Immature natural killer cell (primary cell): ENCODE data around the gene TRPV4. TPM values are rescaled to one million over a fixed set of nuclear protein-coding genes. Genes with fewer than 3 reads are reported as not detected.

Experiments used
- DNase-seq, 3 donors: peaks; one replicate each; pipeline ENCODE4 v3.0.0; 2022; ENCODE audit warnings: mixed read lengths in 1 of 3
- H3K27ac Mint-ChIP-seq, 6 donors: one replicate each; pipeline ENCODE4 v1.8.0; 2020; ENCODE audit warnings: mixed read lengths in 6 of 6, mild to moderate bottlenecking in 5 of 6, inconsistent platforms in 4 of 6, moderate library complexity in 3 of 6
- H3K27me3 Mint-ChIP-seq, 3 donors: one replicate each; pipeline ENCODE4 v1.8.0; 2020 to 2021; ENCODE audit warnings: low read depth in 3 of 3, mild to moderate bottlenecking in 3 of 3, mixed read lengths in 3 of 3, moderate library complexity in 3 of 3, inconsistent platforms in 1 of 3
- H3K36me3 Mint-ChIP-seq, 3 donors: one replicate each; pipeline ENCODE4 v1.8.0; 2020; ENCODE audit warnings: mixed read lengths in 3 of 3, inconsistent platforms in 2 of 3, mild to moderate bottlenecking in 2 of 3
- H3K4me1 Mint-ChIP-seq, 2 donors: one replicate each; pipeline ENCODE4 v1.8.0; 2020; ENCODE audit warnings: inconsistent platforms in 2 of 2, mild to moderate bottlenecking in 2 of 2, mixed read lengths in 2 of 2, moderate library complexity in 1 of 2
- H3K4me3 Mint-ChIP-seq, 5 donors: one replicate each; pipeline ENCODE4 v1.8.0; 2020; ENCODE audit warnings: mild to moderate bottlenecking in 5 of 5, mixed read lengths in 5 of 5, inconsistent platforms in 3 of 5, moderate library complexity in 3 of 5
- H3K9me3 Mint-ChIP-seq, 6 donors: one replicate each; pipeline ENCODE4 v1.8.0; 2020; ENCODE audit warnings: mild to moderate bottlenecking in 6 of 6, mixed read lengths in 6 of 6, inconsistent platforms in 4 of 6, moderate library complexity in 3 of 6
- polyA plus RNA-seq, 3 donors: library from polyadenylated mRNA; unstranded; fragments of 300-500 nt; fragmentation: Illumina TruSeq; gene quantifications; one replicate each; pipeline ENCODE4 v1.2.3, GENCODE V29; 2021

Gene TRPV4
- polyA plus RNA-seq: not detected

DNA sequence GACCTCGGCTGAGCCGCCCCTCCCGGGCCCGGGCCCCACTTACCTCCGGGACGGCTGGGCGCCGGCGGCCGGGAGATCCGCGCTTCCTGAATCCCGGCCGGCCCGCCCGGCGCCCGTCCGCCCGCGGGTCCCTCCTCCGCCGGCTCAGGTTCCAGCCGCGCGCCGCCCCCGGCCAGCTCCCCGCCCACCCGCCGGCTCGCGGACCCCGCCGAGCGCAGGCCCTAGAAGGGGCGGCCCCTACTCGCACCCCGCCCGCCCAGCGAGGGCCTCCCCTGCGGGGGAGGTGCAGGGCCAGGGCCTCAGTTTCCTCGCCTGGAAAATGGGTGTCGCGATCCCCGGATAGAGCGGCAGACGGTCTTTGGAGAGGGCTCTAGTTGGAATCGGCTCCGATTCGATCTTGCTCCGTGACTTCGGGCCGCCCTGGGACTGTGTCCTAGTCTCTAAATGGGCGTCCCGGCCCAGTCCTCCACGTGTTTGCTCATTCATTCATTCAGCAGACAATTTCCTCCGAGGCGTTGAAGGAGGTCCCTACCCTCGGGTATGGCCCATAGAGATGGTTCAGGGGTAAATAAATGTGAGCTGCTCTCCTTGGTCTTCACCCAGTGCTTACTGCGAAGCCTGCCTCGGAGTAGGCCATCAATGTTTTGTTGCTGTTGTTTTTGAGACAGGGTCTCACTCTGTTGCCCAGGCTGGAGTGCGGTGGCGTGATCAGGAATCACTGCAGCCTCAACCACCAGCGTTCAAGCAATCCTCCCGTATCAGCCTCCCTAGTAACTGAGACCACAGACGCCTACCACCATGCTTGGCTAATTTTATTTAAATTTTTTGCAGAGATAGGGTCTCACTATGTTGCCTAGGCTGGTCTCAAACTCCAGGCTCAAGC is at the start of gene TRPV4:
Gene TRPV4, minus strand, starts transcription at position 92 of the 883 bp plus-strand sequence. CDS start 18,602 bp downstream, outside the sequence.
- no peak for DNase-seq
- Mint-ChIP-seq H3K27ac (no peak within 1 kb of the TSS), H3K4me3 (peak within 1 kb of the TSS in 1 of 5 donors; percentile 31), H3K9me3 (no peaks in the 10 kb centered on the region), H3K4me1 (no peaks in the 10 kb centered on the region), H3K27me3 (peaks cover 6 to 10% (median 8%) of the 10 kb centered on the region in 3 donors), H3K36me3 (no peaks in the 10 kb centered on the region)

DNA sequence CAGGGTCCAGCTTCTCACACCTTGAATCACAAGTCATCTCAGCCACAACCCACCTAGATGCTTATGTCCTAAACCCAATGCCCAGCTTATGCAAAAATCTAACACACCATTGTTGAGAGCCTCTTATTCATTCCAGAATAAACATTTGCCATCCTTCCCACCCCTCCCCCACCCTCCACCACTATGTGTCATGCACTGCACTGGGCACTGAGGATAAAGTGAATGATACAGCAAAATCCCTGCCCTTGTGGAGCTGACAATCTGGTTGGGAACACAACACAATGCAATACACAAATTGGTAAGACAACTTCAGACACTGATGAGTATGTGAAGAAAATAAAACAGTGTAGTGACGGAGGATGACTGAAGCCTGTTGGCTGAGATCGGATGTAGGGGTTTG is 48.6 kb upstream of the TRPV4 start:
- Mint-ChIP-seq H3K36me3 (no peaks in the 10 kb centered on the region), H3K4me1 (peaks cover 42% of the 10 kb centered on the region in 2 donors), H3K27me3 (peaks cover 0 to 20% (median 6%) of the 10 kb centered on the region in 3 donors)

DNA sequence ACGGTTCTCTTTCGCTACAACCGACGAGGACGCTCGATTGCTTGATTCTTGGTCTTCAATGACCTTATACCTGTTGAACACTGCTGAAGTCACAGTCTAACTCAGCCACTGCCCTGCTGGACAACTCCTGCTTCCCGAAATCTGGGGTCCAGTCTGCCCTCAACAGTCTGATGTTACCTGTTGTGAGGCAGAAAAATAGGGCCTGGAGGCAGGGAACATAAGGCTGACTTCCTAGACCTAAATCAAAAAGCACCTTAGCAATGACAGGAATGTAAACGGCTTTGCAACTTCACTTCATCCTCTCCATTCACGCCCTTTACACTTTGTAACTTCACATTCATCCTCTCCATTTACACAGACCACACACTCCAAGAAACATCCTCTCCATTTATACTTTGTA is 47.7 kb upstream of the TRPV4 start:
- peak overlapping the region; percentile 82 to 95 (median 87) for H3K4me3 Mint-ChIP-seq
- no peaks in the 10 kb centered on the region for H3K36me3 Mint-ChIP-seq
- peaks cover 0 to 2% (median 0%) of the 10 kb centered on the region in 6 donors for H3K9me3 Mint-ChIP-seq
- H3K4me1 Mint-ChIP-seq: peaks cover 49 to 50% of the 10 kb centered on the region in 2 donors
- peaks cover 0 to 20% (median 6%) of the 10 kb centered on the region in 3 donors for H3K27me3 Mint-ChIP-seq
- peak overlapping the region; percentile 82 to 98 (median 94) for H3K27ac Mint-ChIP-seq
- no peak for DNase-seq

More for the DNA sequence above, 48.6 kb upstream of the TRPV4 start:
- H3K9me3 Mint-ChIP-seq: peaks cover 0 to 2% (median 0%) of the 10 kb centered on the region in 6 donors
- H3K4me3 Mint-ChIP-seq: peak overlapping the region in 4 of 5 donors; percentile 82 to 88 (median 86)
- peak overlapping the region in 4 of 6 donors; percentile 48 to 98 (median 94) for H3K27ac Mint-ChIP-seq
- DNase-seq: no peak

DNA sequence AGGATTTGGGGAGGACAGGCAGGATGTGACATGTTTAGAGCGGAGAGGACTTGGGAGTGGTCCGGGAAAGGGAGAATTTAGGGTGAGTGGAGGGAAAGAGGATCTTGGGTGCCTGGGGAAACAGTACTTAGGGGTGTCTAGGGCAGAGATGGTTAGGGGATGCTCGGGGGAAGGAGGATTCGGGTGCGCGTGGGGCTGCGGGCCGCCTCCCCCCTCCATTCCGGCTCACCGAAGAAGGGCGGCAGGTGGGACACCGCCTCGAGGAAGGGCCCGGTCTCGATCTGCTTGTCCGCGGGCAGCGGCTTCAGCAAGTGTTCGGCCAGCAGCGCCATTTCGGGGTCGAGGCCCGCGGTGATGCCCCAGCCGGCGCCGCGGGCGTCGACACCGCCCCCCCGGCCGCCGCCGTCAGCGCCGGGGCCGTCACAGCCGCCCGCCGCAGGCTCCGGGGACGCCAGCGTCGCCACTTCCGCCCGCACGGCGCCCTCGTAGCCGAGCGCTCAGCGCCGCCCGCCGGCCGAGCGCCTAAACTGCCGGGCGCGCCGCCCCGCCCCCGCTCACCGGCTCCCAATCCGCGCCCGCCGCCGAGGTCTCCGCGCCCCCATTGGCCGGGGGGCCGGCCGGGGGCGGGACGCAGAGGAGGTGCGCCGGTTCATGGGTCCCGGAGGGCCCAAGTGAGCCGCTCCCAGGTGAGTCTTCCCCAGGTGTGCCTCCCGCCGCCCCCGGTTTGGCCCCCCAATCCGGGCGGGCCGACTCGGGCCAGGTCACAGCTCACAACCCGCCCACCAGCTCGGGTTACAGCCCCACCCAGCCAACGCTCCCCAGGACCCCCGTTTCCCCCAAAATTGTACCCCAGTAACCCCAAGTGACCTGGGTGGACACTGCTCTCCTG is 47.1 kb upstream of the TRPV4 start, which contains the start of gene GLTP:
Gene GLTP, minus strand, starts transcription at position 499 of the 889 bp plus-strand sequence. Its CDS starts 167 bp downstream, at position 332.
- Mint-ChIP-seq H3K27me3 (peaks cover 0 to 20% (median 6%) of the 10 kb centered on the region in 3 donors), H3K27ac (peak within 1 kb of the TSS; percentile 91 to 99 (median 98)), H3K36me3 (no peaks in the 10 kb centered on the region), H3K4me1 (peaks cover 56% of the 10 kb centered on the region in 2 donors), H3K9me3 (peaks cover 0 to 2% (median 0%) of the 10 kb centered on the region in 6 donors), H3K4me3 (peak within 1 kb of the TSS; percentile 95 to 99 (median 98))
- DNase-seq: peak; percentile 92 to 94 (median 93)

DNA sequence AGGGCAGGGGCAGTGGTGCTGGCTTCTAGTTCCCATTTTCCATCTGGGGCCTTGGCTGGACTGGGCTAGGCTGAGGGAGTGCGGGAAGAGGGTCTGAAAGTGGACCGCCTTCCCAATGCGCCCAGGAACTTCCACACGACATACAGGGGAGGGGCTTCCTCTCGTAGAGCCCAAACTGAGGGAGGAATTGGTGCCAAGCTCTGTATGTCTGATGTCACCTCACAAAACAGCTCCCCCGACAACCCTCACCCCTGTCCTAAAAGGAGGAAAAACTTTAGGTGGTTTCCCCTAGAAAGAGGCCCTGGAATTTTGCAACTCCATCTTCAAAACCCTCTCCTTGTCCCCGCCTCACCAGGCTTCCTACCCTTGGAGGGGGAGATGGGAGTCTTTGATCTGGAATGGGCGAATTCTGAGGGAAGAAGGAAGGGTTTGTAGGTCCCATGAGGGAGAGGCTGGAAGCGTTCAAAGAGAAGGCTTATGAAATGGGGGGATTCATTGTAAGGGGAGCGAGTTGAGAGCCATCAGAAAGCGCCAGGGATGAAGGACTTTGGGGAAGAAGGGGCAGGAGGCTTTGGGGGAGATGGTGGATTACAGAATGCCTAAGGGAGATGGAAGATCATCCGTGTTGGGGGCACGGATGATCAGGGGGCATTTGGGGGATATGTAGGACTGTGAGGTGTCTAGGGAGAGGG is 46.3 kb upstream of the TRPV4 start:
- Mint-ChIP-seq H3K9me3 (peaks cover 0 to 2% (median 0%) of the 10 kb centered on the region in 6 donors), H3K4me3 (peak overlapping the region; percentile 95 to 99 (median 98)), H3K36me3 (no peaks in the 10 kb centered on the region), H3K27ac (peak overlapping the region; percentile 90 to 99 (median 98)), H3K4me1 (peaks cover 64% of the 10 kb centered on the region in 2 donors), H3K27me3 (peaks cover 0 to 19% (median 6%) of the 10 kb centered on the region in 3 donors)
- DNase-seq: no peak

DNA sequence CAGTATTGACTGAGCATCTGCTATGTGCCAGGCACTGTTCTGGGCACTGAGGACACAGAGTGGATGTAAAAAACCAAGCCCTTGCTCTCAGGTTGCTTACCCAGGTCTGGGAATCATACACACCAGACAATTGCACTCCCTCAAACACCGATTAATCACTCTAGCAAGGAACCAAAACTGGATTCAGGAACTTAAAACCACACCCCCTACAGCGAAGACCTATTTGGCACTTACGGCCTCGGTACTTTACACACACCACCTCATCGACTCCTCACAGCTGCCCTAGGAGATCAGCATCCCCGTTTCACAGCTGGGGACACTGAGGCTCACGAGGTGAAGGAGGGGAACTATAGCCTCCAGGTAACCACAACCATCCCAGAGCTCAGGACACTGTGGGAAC is 45.6 kb upstream of the TRPV4 start:
- Mint-ChIP-seq H3K9me3 (peaks cover 0 to 2% (median 0%) of the 10 kb centered on the region in 6 donors), H3K4me1 (peaks cover 65 to 70% of the 10 kb centered on the region in 2 donors), H3K27me3 (peaks cover 0 to 17% (median 6%) of the 10 kb centered on the region in 3 donors), H3K4me3 (peak overlapping the region; percentile 95 to 99 (median 98)), H3K27ac (peak overlapping the region; percentile 75 to 99 (median 98)), H3K36me3 (no peaks in the 10 kb centered on the region)
- DNase-seq: no peak

DNA sequence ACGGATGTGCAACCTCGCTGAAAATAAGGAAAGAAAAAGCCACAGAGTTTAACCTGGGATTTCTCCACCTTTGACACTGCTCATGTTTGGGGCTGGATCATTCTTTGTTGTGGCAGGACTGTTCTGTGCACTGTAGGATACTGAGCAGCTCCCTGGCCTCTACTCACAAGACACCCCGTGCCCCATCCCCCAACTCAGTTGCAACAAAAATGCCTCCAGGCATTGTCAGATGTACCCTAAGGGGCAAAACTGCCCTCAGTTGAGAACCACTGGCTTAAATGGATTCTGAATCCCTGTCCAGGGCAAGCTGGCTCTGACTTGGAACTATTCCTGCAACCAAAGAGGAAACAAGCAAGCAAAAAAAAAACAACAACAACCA is 45.0 kb upstream of the TRPV4 start:
- no peaks in the 10 kb centered on the region for H3K36me3 Mint-ChIP-seq
- H3K9me3 Mint-ChIP-seq: peaks cover 0 to 2% (median 0%) of the 10 kb centered on the region in 6 donors
- peaks cover 0 to 16% (median 6%) of the 10 kb centered on the region in 3 donors for H3K27me3 Mint-ChIP-seq
- peak overlapping the region; percentile 95 to 99 (median 98) for H3K4me3 Mint-ChIP-seq
- peak overlapping the region; percentile 13 to 99 (median 86) for H3K27ac Mint-ChIP-seq
- DNase-seq: no peak
- H3K4me1 Mint-ChIP-seq: peaks cover 67 to 70% of the 10 kb centered on the region in 2 donors

DNA sequence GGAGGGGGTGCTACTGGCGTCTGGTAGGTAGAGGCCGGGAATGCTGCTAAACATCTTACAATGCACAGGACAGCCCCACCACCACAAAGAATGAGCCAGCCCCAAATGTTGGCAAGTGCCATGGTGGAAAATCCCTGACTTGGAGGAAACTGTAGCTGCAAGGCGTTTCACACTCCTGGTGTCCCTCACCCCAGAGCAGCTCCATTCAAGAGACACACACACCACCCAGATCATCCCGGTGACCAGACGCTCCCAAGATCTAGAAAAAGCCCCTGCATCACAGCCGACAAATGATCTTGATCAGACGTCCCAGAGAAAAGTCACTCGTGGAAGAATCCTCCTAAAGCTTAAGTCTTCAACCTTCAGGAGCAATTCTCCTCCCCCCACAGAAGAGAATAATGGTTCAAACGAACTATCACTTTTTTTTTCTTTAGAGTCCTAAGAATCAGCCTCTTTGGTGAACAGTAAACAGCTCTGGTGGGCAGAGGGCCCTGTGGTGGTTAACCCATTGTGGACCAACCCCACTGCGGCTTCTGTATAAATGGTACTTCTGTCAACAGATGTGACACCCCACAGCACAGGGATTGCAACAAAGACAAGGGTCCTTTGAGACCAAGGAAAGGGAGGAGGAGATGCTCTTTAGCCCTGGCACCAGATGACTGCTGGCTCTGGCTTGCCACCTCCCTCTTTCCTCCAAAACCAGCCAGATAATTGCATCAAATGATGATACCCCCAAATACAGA is 44.5 kb upstream of the TRPV4 start:
- H3K9me3 Mint-ChIP-seq: peaks cover 0 to 2% (median 0%) of the 10 kb centered on the region in 6 donors
- peaks cover 68 to 72% of the 10 kb centered on the region in 2 donors for H3K4me1 Mint-ChIP-seq
- no peak for DNase-seq
- peaks cover 0 to 5% (median 0%) of the 10 kb centered on the region in 3 donors for H3K36me3 Mint-ChIP-seq
- peaks cover 0 to 16% (median 6%) of the 10 kb centered on the region in 3 donors for H3K27me3 Mint-ChIP-seq
- peak overlapping the region in 5 of 6 donors; percentile 40 to 99 (median 72) for H3K27ac Mint-ChIP-seq
- H3K4me3 Mint-ChIP-seq: peak overlapping the region; percentile 48 to 95 (median 55)

DNA sequence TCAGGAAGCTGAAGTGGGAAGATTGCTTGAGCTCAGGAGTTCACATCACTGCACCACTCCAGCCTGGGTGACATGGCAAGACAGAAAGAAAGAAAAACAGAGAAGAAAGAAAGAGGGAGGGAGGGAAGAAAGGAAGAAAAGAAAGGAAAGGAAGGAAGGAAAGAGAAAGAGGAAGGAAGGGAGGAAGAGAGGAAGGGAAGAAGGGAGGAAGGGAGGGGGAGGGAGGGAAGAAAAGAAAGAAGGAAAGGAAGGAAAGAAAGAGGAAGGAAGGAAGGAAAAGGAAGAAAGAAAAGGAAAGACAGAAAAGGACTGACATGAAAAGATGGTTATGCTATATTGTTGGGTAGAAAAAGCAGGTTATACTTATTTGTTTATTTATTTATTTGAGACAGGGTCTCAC is 43.2 kb upstream of the TRPV4 start:
- Mint-ChIP-seq H3K4me3 (peak overlapping the region in 1 of 5 donors; percentile 10), H3K4me1 (peaks cover 70 to 77% of the 10 kb centered on the region in 2 donors), H3K27me3 (peaks cover 0 to 14% (median 6%) of the 10 kb centered on the region in 3 donors), H3K27ac (peak overlapping the region in 5 of 6 donors; percentile 31 to 87 (median 70)), H3K9me3 (peaks cover 0 to 2% (median 0%) of the 10 kb centered on the region in 6 donors), H3K36me3 (peaks cover 0 to 7% (median 2%) of the 10 kb centered on the region in 3 donors)
- no peak for DNase-seq

DNA sequence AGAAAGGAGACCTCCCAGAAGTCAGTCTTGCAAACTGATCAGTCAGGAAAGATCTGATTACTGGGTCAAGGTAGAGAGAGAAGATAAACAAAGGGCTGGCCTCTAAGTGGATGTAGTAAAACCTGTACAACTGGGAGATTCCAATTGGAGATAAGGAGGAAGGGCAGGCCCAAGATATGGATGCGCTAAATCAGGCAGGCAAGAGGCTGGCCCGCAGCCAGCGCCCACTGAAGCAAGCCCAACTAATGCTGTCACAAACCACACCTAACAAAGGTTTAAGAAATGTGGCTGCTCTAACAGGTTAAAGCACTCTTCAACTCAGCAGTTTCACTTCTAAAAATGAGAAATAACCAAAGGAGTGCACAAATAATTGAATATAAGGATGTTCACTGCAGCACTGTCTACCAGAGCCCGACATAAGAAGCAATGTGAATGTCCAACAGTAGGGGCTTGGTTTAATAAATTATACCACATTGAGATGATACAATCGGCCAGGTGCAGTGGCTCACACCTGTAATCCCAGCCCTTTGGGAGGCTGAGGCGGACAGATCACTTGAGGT is 42.5 kb upstream of the TRPV4 start:
- Mint-ChIP-seq H3K4me1 (peaks cover 63 to 73% of the 10 kb centered on the region in 2 donors), H3K27ac (peak overlapping the region; percentile 31 to 87 (median 64))

DNA sequence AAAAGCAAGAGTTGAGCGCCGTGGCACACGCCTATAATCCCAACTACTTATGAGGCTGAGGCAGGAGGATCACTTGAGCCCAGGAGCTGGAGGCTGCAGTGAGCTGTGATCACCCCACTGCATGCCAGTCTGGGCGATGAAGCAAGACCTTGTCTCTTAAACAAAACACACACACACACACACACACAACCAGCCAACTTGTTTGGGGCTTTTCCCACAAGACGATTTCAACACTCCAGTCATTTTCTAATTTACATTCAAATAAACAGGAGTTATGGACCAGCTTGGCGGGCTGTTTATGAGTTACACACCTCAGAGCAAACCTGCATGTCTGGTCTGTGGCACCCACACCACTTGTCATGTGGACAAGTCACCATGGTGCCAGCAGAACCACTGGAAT is 40.5 kb upstream of the TRPV4 start:
- Mint-ChIP-seq H3K27ac (peak overlapping the region in 1 of 6 donors; percentile 19), H3K4me1 (peaks cover 51 to 65% of the 10 kb centered on the region in 2 donors)

More for the DNA sequence above, 42.5 kb upstream of the TRPV4 start:
- peaks cover 0 to 8% (median 3%) of the 10 kb centered on the region in 3 donors for H3K36me3 Mint-ChIP-seq
- DNase-seq: no peak
- H3K27me3 Mint-ChIP-seq: peaks cover 0 to 9% (median 4%) of the 10 kb centered on the region in 3 donors
- peak overlapping the region in 2 of 5 donors; percentile 12 to 21 for H3K4me3 Mint-ChIP-seq
- peaks cover 0 to 2% (median 0%) of the 10 kb centered on the region in 6 donors for H3K9me3 Mint-ChIP-seq

More for the DNA sequence above, 40.5 kb upstream of the TRPV4 start:
- H3K36me3 Mint-ChIP-seq: peaks cover 1 to 8% (median 3%) of the 10 kb centered on the region in 3 donors
- peaks cover 0 to 2% (median 0%) of the 10 kb centered on the region in 3 donors for H3K27me3 Mint-ChIP-seq
- no peak overlapping the region for H3K4me3 Mint-ChIP-seq
- H3K9me3 Mint-ChIP-seq: peaks cover 0 to 2% (median 0%) of the 10 kb centered on the region in 6 donors
- no peak for DNase-seq
